Fibroblast of skin of scalp (primary cell): ENCODE data around the gene CYP2W1.
A peak's percentile ranks its signal among the peaks of the same experiment; 100 is the strongest.

Experiments used
- DNase-seq: peaks from one replicate; pipeline ENCODE4 v3.0.0-alpha.2; 2013

Gene CYP2W1

DNA sequence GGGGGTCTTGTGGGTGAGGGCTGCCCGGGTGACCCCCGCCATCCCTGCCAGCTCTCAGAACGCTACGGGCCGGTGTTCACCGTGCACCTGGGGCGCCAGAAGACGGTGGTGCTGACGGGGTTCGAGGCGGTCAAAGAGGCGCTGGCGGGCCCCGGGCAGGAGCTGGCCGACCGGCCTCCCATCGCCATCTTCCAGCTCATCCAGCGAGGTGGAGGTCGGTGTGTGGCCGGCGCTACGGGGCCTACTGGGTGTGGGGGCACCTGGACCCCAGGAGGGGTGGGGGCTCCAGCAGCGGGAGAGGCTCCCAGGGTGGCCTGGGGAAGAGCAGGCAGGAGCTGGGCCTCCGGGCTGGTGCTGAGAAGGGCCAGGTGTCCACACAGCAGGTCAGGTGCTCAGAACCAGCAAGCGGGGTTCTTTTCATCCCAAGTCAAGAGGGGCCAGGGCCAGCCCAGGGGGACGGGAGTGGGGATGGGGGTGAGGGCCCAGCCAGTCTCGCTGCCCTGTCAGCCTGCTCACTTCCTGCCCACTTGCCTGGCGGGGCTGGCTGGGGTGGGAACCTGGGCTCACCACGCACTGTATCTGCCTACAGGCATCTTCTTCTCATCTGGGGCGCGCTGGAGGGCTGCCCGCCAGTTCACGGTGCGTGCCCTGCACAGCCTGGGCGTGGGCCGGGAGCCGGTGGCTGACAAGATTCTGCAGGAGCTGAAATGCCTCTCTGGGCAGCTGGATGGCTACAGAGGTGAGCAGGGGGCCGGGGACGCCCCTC is 1.6 kb downstream of the CYP2W1 start:
- DNase-seq: no peak

GRCh38 chr7:985127-985416 is 2.1 kb downstream of the CYP2W1 start:
- no peak for DNase-seq

GRCh38 chr7:985915-986741 is 3.1 kb downstream of the CYP2W1 start:
- DNase-seq: no peak

DNA sequence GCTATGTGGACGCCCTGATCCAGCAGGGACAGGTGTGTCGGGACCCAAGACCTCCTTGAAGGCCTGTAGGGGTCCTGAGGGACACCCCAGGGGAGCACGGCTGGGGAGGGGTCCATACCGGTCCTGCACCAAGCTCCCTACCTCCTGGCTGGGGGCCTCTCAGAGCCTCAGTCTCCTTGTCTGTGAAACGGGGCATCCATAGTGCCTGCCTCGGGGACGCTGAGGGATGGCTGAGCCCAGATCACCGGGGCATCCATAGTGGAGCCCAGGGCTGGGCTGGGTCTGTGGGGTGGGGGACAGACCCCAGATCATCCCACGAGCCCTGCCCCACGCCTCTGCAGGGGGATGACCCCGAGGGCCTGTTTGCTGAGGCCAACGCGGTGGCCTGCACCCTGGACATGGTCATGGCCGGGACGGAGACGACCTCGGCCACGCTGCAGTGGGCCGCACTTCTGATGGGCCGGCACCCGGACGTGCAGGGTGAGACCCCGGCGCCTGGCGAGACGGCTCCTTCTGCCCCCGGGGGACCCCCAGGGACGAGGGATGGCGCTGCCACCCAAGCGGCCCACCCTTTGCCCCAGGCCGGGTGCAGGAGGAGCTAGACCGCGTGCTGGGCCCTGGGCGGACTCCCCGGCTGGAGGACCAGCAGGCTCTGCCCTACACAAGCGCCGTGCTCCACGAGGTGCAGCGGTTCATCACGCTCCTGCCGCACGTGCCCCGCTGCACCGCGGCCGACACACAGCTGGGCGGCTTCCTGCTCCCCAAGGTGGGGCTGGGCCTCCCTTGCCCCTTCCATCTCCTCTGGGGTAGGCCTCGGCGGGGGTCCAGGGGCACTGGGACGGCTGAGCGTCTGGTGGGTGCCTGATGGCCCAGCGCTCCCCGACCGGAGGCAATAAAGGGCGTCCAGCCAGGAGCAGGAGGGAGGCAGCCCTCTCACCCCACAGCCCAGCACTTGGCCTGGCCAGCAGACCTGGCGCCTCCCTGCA is 4.1 kb downstream of the CYP2W1 start:
- DNase-seq: no peak

- no peak for DNase-seq
These were observed 4.9 kb downstream of the CYP2W1 start for GRCh38 chr7:987909-988308.

DNA sequence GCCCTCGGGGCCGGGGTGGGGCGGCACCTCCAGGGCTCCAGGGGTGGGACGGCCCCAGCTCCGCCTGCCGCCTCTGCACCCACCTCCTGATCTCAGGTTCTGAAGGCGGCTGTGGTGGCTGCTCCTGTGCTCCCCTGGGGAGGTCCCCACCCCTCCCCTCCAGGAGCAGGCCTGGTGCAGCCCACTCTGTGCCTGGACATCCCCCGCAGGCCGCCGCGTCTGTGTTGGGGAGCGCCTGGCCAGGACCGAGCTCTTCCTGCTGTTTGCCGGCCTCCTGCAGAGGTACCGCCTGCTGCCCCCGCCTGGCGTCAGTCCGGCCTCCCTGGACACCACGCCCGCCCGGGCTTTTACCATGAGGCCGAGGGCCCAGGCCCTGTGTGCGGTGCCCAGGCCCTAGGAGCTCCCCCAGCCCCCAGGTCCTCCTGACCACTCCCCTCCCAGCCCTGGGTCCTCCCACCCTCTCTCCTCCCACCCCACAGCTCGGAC is 5.5 kb downstream of the CYP2W1 start:
- no peak for DNase-seq

DNA sequence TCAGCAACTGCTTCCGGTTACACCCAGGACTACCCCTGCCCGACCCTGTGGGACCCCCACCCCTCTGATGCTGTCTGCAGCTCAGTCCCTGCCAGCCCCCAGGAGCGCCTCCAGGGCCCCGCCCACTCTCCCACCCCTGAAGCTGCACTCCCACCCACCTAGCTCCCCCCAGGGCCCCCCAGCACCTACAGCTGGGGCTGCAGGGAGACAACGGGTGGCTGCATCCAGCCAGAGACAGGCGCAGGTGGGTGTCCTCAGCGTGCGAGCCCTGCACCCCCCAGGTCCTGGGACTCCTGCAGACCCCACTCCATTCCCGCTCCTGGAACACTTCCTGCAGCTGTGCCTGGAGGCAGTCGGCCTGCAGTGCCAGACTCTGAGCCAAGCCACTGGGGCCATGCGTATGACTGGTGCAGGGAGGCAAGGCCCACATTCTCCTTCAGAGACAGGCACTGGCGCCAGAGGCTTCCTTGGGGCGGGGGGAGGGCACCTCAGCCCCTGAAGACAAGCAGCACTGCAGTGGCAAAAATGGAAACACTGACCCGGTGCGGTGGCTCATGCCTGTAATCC is 6.1 kb downstream of the CYP2W1 start:
- DNase-seq: no peak

DNA sequence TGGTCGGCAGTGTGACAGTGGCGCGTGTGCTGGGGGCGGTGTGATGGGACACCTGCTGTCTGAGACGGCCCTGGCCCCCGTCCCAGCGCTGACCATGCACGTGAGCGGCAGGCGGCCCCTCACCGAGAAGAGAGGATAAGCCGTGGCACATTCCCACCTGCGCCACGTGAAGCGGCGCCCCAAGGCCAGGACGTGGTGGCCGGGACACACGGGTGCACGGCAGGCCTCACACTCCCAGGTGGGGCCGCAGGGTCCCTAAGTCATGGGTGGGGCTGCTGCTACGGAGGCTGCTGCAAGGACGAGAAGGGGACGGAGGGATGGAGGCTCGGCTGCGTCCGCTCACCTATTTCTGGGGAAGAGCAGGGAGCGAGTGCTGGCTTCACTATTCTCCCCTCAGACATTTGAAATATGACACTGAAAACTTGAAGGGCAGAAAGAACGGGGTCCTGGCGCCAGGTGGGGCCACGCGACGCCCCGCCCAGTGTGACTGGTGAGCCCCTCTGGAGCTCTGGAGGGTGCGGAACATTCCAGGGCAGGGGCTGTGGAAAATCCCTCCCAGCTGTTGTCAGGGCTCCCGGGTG is 7.5 kb downstream of the CYP2W1 start:
- DNase-seq: no peak

GRCh38 chr7:990933-991728 is 8.2 kb downstream of the CYP2W1 start:
- DNase-seq: no peak

GRCh38 chr7:991729-992656 is 9.0 kb downstream of the CYP2W1 start:
- DNase-seq: no peak

DNA sequence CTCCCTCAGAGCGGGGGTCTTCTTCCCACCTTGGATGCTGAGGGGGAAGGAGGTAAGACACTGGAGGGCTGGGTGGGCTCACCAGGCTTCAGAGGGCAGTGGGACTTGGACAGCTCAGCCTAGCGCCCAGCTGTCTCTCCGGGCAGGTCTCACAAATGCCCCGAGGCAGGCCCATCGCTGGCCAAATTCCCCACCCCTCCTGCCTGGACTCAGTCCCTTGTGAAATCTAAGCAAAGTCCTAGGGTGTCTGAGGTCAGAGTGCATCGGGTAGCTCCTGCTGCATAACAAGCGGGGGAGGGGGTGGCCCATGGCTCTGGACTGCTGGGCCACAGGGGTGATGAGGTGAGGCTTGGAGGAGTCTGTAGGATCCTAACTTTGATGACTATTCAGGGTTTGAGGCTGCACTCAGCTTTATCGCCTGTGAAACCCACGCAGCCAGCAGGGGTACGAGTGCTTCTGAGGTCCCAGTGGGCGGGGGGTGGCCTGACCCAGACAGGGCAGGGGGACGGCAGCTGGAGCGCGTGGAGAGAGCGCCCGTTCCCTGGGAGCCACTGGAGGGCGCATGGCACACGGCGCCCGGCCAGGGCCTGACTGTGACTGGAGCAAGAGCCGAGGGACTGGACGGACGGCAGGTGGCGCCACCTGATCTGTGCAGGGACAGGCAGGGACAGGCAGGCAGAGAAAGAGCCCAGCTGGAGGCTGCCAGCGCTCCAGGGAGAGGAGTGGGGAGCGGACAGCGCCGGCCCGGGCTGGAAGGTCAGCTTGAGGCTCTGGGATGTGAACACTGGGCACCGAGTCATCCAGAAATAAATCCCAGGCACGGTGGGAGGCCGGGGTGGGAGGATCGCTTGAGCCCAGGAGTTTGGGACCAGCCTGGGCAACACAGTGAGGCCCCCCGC is 10.0 kb downstream of the CYP2W1 start:
- DNase-seq: peak; percentile 95

- DNase-seq: no peak
These were observed 11.8 kb downstream of the CYP2W1 start for GRCh38 chr7:994592-995308.

DNA sequence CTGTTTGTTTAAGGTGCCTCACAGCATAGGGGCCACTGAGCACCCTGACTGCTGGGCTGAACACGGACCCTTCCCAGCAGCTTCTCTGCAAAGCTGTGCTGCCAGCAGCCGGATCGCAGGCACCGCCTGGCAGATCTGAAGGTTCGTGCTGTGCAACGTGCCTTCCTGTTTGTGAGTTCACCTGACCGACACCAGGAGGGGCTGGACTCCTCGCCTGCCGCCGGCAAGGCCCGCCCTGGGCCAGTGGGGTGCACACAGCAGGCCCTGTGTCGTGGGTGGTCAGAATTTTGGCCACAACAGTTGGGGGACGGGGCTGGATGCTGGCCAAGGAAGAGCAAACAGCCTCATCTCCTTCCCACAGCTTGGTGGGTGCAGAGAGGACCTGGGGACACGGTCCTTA is 12.6 kb downstream of the CYP2W1 start:
- DNase-seq: no peak

DNA sequence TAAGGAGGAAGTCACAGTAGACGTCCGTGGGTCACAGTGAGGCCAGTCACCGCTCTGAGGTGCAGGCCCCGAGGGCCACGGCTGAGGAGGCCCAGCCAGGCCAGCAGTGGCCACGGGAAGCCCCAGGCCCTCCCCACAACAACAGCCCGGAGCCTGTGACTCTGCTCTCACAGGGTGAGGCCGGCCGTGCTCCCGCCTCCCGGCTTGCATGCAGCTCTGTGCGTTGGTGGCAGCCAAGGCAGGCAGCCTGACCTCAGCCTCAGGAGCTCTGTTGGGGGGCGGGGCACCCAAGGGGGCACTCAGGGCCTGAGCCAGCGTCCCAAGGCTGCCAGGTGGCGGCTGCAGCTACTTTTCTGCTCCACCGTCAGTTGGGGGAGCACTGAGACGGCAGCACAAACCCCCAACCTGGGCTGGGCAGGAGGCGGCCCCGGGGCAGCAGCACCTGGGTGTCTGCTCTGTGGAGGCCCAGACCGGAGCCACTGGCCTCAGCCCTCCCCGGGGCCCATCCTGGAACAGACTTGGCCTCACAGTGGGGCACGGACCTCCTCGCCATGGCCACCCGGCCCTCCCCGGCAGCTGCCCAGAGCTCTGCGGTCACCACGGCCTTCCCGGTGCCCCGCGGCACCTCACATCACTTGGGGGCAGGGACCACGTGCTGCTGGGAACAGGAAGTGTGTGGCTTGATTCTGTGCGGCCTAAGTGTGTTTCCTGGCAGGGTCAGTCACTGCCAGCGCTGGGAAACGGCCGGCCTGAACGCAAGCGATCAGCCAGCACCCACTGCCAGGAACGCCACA is 13.3 kb downstream of the CYP2W1 start:
- no peak for DNase-seq

- no peak for DNase-seq
These were observed 14.7 kb downstream of the CYP2W1 start for GRCh38 chr7:997404-998395.
